Choroid plexus epithelial cell (primary cell): Measurements from ENCODE around the gene AVL9.
"Not testable (repeated sequence)": the region's sequence is repeated elsewhere in the genome, so short reads cannot be mapped to it uniquely, and the experiment has no call there.

ENCODE experiments used
- DNase-seq: peaks from one replicate; pipeline ENCODE4 v3.0.0-alpha.2; 2010; ENCODE audit warnings: low read depth
- H3K4me3 ChIP-seq: 2 replicates; pipeline ENCODE4 v1.5.1; 2011; ENCODE audit warnings: low read depth, mild to moderate bottlenecking, control low read depth, low read length, moderate library complexity
- TF ChIP-seq, protein P1 (sequence below): conservative IDR thresholded peaks from 2 replicates; pipeline ENCODE4 v1.5.1; 2011; ENCODE audit warnings: low read depth, mild to moderate bottlenecking, control low read depth, inconsistent platforms, low read length, moderate library complexity

Gene AVL9

DNA sequence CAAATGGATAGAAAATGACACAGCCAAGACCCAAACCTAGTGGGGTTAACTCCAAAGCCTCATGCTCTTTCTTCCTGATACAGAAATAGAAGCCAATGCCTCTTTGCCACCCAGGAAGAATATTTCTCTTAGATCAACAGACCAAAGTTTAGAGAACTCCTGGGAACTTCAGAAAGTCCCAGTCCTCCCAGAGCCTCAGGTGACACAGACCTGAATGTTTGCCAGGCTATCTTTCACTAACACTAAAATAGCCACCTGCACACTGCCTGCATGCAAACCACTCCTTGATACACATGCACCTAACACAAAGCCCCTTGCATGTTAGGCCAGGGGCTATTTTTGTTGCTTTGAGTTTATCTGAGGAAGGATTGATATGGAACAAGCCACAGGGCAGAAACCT is 32.8 kb upstream of the AVL9 start:
- H3K4me3 ChIP-seq, result no peak overlapping the region
- TF ChIP-seq, protein P1, sequence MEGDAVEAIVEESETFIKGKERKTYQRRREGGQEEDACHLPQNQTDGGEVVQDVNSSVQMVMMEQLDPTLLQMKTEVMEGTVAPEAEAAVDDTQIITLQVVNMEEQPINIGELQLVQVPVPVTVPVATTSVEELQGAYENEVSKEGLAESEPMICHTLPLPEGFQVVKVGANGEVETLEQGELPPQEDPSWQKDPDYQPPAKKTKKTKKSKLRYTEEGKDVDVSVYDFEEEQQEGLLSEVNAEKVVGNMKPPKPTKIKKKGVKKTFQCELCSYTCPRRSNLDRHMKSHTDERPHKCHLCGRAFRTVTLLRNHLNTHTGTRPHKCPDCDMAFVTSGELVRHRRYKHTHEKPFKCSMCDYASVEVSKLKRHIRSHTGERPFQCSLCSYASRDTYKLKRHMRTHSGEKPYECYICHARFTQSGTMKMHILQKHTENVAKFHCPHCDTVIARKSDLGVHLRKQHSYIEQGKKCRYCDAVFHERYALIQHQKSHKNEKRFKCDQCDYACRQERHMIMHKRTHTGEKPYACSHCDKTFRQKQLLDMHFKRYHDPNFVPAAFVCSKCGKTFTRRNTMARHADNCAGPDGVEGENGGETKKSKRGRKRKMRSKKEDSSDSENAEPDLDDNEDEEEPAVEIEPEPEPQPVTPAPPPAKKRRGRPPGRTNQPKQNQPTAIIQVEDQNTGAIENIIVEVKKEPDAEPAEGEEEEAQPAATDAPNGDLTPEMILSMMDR, result no peak
- no peak for DNase-seq

DNA sequence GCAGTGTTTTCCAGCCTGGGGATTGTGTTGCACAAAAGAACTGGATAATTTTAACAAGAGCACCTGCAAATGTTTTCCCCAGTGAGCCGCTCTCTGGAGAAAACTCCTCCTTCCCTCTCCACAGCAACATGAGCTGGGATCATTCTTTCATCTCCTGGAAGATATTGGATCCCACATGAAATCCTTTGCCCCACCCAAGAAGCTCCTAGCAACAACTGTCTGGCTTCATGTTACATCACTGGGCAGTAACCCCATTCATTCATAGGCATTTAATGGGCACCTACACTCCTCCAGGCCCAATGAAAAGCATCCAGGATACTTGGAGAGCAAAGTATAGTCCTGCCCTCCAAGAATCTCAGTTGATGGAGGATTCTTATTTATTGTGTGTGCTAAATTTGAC is 32.3 kb upstream of the AVL9 start:
- TF ChIP-seq, protein P1, result no peak
- H3K4me3 ChIP-seq, result no peak overlapping the region
- no peak for DNase-seq

DNA sequence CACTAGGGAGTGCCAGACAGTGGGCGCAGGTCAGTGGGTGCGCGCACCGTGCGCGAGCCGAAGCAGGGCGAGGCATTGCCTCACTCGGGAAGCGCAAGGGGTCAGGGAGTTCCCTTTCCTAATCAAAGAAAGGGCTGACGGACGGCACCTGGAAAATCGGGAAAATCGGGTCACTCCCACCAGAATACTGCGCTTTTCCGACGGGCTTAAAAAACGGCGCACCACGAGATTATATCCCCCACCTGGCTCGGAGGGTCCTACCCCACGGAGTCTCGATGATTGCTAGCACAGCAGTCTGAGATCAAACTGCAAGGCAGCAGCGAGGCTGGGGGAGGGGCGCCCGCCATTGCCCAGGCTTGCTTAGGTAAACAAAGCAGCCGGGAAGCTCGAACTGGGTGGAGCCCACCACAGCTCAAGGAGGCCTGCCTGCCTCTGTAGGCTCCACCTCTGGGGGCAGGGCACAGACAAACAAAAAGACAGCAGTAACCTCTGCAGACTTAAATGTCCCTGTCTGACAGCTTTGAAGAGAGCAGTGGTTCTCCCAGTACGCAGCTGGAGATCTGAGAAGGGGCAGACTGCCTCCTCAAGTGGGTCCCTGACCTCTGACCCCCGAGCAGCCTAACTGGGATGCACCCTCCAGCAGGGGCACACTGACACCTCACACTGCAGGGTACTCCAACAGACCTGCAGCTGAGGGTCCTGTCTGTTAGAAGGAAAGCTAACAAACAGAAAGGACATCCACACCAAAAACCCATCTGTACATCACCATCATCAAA is 30.5 kb upstream of the AVL9 start:
- DNase-seq, H3K4me3 ChIP-seq: not testable (repeated sequence)

DNA sequence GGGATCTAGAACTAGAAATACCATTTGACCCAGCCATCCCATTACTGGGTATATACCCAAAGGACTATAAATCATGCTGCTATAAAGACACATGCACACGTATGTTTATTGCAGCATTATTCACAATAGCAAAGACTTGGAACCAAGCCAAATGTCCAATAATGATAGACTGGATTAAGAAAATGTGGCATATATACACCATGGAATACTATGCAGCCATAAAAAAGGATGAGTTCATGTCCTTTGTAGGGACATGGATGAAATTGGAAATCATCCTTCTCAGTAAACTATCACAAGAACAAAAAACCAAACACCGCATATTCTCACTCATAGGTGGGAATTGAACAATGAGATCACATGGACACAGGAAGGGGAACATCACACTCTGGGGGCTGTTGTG is 25.3 kb upstream of the AVL9 start:
- DNase-seq, H3K4me3 ChIP-seq: not testable (repeated sequence)

DNA sequence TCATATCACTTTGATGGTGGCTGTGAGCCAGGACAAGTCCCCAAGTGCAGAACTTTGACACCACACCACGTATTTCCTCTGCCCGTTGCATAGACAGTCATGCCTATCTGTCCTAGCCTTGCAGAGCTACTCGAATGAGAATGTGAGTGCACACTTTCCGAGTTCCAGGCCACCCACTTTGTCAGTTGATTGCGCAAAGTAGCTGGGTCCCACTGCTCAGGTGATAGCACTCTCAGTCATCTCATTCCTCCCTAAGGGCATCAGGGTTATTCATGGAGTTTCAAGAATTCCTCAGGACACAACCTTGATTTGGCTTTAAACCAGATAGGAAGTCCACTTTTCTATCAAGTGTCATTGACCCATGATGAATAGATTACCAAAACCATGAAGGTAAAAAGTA is 24.4 kb upstream of the AVL9 start:
- no peak overlapping the region for H3K4me3 ChIP-seq
- TF ChIP-seq, protein P1, result no peak
- no peak for DNase-seq

DNA sequence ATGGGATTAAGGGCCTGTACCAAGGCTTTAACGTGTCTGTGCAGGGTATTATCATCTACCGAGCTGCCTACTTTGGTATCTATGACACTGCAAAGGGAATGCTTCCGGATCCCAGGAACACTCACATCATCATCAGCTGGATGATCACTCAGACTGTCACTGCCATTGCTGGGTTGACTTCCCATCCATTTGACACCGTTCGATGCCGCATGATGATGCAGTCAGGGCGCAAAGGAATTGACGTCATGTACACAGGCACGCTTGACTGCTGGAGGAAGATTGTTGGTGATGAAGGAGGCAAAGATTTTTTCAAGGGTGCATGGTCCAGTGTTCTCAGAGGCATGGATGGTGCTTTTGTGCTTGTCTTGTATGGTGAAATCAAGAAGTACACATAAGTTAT is 23.3 kb upstream of the AVL9 start:
- no peak for DNase-seq
- TF ChIP-seq, protein P1, result no peak
- H3K4me3 ChIP-seq, result no peak overlapping the region

DNA sequence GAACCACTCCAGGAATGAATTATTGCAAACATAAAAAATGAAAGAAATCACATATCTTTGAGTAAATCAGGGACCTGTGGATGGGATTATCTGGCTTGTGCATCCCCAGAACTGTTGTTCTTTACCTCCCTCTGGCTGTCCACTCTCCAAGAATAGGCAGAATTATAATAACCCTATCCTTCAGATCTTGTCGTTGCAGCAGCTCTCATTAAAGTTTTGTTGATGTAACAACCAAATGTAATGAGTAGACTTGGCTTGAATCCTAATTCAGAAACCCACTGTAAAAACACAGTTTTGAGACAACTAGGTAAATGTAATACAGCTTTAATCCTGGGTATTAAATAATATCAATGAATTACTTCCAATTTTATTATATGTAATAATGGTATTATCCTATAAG is 21.3 kb upstream of the AVL9 start:
- TF ChIP-seq, protein P1, result no peak
- no peak overlapping the region for H3K4me3 ChIP-seq
- no peak for DNase-seq

DNA sequence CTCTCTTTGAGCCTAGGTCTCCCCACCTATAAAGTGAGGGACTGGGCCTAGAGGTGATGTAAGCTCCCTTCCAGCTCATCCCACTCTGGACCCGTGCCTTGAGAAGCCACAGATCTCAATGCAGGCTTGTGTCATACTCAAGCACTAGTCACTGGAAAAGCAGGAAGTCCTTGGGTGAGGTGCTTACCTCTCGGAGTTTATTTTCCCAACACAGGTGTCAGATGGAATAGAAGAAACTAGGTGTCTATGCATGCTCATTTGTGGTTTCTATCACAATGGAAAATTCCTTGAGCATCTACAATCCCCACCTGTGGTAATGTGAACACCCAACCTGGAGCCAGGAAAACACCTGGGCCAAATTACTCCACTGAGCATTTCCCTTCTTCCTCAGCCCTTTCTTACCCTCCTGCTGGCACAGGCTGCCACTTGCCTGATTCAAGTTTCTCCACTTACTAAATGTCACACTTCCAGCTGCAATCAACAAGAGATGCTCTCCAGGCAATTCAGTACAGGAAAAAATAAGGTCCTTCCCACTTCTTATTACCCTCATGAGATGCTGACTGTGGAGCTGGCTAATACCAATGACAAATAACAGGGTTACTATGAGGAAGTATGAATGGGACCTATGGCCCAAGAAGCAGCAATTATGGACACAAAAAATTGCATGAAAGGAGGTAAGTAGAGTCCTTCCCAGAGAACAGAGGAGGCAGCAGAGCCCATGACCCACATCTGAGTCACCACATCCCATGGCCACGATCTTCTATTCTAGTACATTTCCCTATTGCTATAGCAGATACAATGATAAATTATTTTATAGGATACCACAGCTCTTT is 18.3 kb upstream of the AVL9 start:
- no peak for DNase-seq
- H3K4me3 ChIP-seq, result no peak overlapping the region
- TF ChIP-seq, protein P1, result no peak
